HEK293 (cell line): ENCODE measurements around the gene MAS1.

Experiments
- CTCF ChIA-PET: fragments of 350-600 bp; formaldehyde crosslinking; extraction: SDS; loops from one replicate; lab custom pipeline; 2021; ENCODE audit warnings: antibody characterized with exemption; lab: Yijun Ruan, JAX
- POLR2A ChIA-PET: fragments of 300-600 bp; formaldehyde crosslinking; extraction: SDS; loops from one replicate; lab custom pipeline; 2020; ENCODE audit warnings: antibody characterized with exemption, inconsistent platforms; lab: Yijun Ruan, JAX
- H3K27ac ChIP-seq: fragments of 200-500 bp; sonication (Bioruptor generic); 2 replicates; pipeline ENCODE4 v1.5.1; 2014; ENCODE audit warnings: low read depth, low read length, control low read depth, inconsistent platforms; ENCODE audit errors: extremely low read depth
- H3K36me3 ChIP-seq, 2 experiments: fragments of 200-500 bp in 1 of 2; sonication (Bioruptor generic) in 1 of 2; 1 replicate in 1 of 2; 2 replicates in 1 of 2; pipeline ENCODE4 v1.5.1; 2014 to 2017; ENCODE audit warnings: inconsistent platforms in 2 of 2, low read length in 2 of 2; ENCODE audit not compliant: control insufficient read depth in 2 of 2, insufficient read depth in 1 of 2
- H3K4me1 ChIP-seq: fragments of 200-500 bp; sonication (Bioruptor generic); 2 replicates; pipeline ENCODE4 v1.5.1; 2014; ENCODE audit warnings: mild to moderate bottlenecking, low read length, inconsistent platforms; ENCODE audit not compliant: control insufficient read depth, insufficient read depth
- H3K4me3 ChIP-seq: 2 replicates; pipeline ENCODE4 v1.5.1; 2011; ENCODE audit warnings: low read depth, mild to moderate bottlenecking, control low read depth, low read length, moderate library complexity
- H3K9me3 ChIP-seq: fragments of 200-500 bp; sonication (Bioruptor generic); 2 replicates; pipeline ENCODE4 v1.5.1; 2014; ENCODE audit warnings: low read depth, low read length, inconsistent platforms; ENCODE audit not compliant: control insufficient read depth, insufficient read depth
- FEZF1 ChIP-seq: fragments of 450-650 bp; formaldehyde crosslinking; IDR thresholded peaks from 2 replicates; pipeline ENCODE4 v1.5.1; 2016; ENCODE audit warnings: missing biosample characterization, missing genetic modification characterization
- HOXA7 ChIP-seq: sonication (generic); formaldehyde crosslinking; IDR thresholded peaks from 2 replicates; pipeline ENCODE4 v1.8.1; 2022; ENCODE audit warnings: missing genetic modification reagents, borderline replicate concordance
- KLF8 ChIP-seq: fragments of 450-650 bp; formaldehyde crosslinking; IDR thresholded peaks from 2 replicates; pipeline ENCODE4 v1.5.1; 2016; ENCODE audit warnings: missing biosample characterization, missing genetic modification characterization
- MZF1 ChIP-seq: fragments of 450-650 bp; formaldehyde crosslinking; IDR thresholded peaks from 2 replicates; pipeline ENCODE4 v1.5.1; 2017; ENCODE audit warnings: missing biosample characterization, missing genetic modification characterization, borderline replicate concordance
- SP2 ChIP-seq: fragments of 450-650 bp; formaldehyde crosslinking; IDR thresholded peaks from 2 replicates; pipeline ENCODE4 v1.5.1; 2016; ENCODE audit warnings: missing biosample characterization, missing genetic modification characterization
- ZBTB48 ChIP-seq: fragments of 450-650 bp; formaldehyde crosslinking; IDR thresholded peaks from 2 replicates; pipeline ENCODE4 v1.5.1; 2016; ENCODE audit warnings: missing biosample characterization, missing genetic modification characterization
- ZNF10 ChIP-seq: fragments of 450-650 bp; formaldehyde crosslinking; IDR thresholded peaks from 2 replicates; pipeline ENCODE4 v1.5.1; 2017; ENCODE audit warnings: missing biosample characterization, missing genetic modification characterization
- ZNF132 ChIP-seq: fragments of 450-650 bp; formaldehyde crosslinking; IDR thresholded peaks from 2 replicates; pipeline ENCODE4 v1.5.1; 2017; ENCODE audit warnings: missing biosample characterization, missing genetic modification characterization, borderline replicate concordance
- ZNF140 ChIP-seq: fragments of 450-650 bp; formaldehyde crosslinking; IDR thresholded peaks from 2 replicates; pipeline ENCODE4 v1.5.1; 2016; ENCODE audit warnings: missing biosample characterization, missing genetic modification characterization
- ZNF184 ChIP-seq: fragments of 450-650 bp; IDR thresholded peaks from 2 replicates; pipeline ENCODE4 v1.5.1; 2018; ENCODE audit warnings: missing biosample characterization, mild to moderate bottlenecking, missing genetic modification characterization
- ZNF221 ChIP-seq: fragments of 450-650 bp; formaldehyde crosslinking; IDR thresholded peaks from 2 replicates; pipeline ENCODE4 v1.5.1; 2017; ENCODE audit warnings: missing biosample characterization, missing genetic modification characterization, borderline replicate concordance
- ZNF23 ChIP-seq: fragments of 450-650 bp; formaldehyde crosslinking; IDR thresholded peaks from 2 replicates; pipeline ENCODE4 v1.5.1; 2016; ENCODE audit warnings: missing biosample characterization, missing genetic modification characterization, borderline replicate concordance
- ZNF248 ChIP-seq: fragments of 450-650 bp; formaldehyde crosslinking; IDR thresholded peaks from 2 replicates; pipeline ENCODE4 v1.5.1; 2017; ENCODE audit warnings: missing biosample characterization, missing genetic modification characterization
- ZNF350 ChIP-seq: fragments of 450-650 bp; formaldehyde crosslinking; IDR thresholded peaks from 2 replicates; pipeline ENCODE4 v1.5.0; 2017; ENCODE audit warnings: missing biosample characterization, mild to moderate bottlenecking, missing genetic modification characterization
- ZNF416 ChIP-seq: fragments of 450-650 bp; formaldehyde crosslinking; IDR thresholded peaks from 2 replicates; pipeline ENCODE4 v1.5.1; 2016; ENCODE audit warnings: missing biosample characterization, missing genetic modification characterization
- ZNF48 ChIP-seq: fragments of 450-650 bp; formaldehyde crosslinking; IDR thresholded peaks from 2 replicates; pipeline ENCODE4 v1.5.1; 2016; ENCODE audit warnings: missing biosample characterization, missing genetic modification characterization
- ZNF621 ChIP-seq: fragments of 450-650 bp; formaldehyde crosslinking; IDR thresholded peaks from 2 replicates; pipeline ENCODE4 v1.5.1; 2017; ENCODE audit warnings: missing biosample characterization, missing genetic modification characterization
- ZNF658 ChIP-seq: fragments of 450-650 bp; formaldehyde crosslinking; IDR thresholded peaks from 2 replicates; pipeline ENCODE4; 2016; ENCODE audit warnings: missing biosample characterization, missing genetic modification characterization
- ZNF830 ChIP-seq: fragments of 450-650 bp; IDR thresholded peaks from 2 replicates; pipeline ENCODE4 v1.5.0; 2018; ENCODE audit warnings: missing biosample characterization, missing genetic modification characterization, low read depth, mild to moderate bottlenecking, moderate library complexity
- TF ChIP-seq, protein P1 (sequence below): fragments of 450-650 bp; formaldehyde crosslinking; conservative IDR thresholded peaks from 2 replicates; pipeline ENCODE4 v1.5.1; 2016; ENCODE audit warnings: low read depth, missing biosample characterization, missing genetic modification characterization
- TF ChIP-seq, protein P2 (sequence below): fragments of 450-650 bp; formaldehyde crosslinking; IDR thresholded peaks from 2 replicates; pipeline ENCODE4 v1.5.1; 2016; ENCODE audit warnings: missing biosample characterization, missing genetic modification characterization
- TF ChIP-seq, protein P3 (sequence below): fragments of 450-650 bp; formaldehyde crosslinking; IDR thresholded peaks from 2 replicates; pipeline ENCODE4 v1.5.1; 2017; ENCODE audit warnings: missing biosample characterization, missing genetic modification characterization

MAS1 gene

DNA sequence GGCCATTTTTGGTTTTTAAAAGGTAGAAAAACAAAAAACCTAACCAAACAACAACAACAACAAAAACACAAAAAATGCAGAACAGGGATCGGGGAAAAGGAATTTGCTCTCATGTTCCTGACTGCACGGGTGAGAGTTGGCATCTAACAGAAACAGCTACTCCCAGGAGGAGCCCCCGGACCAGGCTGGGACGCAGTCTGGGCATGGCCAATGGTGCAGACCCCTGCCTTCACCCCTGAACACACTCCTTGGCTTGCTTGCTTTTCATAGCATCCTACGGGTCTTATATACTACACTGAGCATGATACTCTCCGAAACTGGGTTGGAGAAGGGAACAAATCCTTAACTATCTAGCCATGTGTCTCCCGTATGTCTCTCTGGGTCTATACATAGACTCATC is 587 bp upstream of the MAS1 start:
- no peak overlapping the region for H3K27ac ChIP-seq
- H3K4me3 ChIP-seq: no peak overlapping the region
- ChIA-PET CTCF (interaction anchor here (0.6 to 1.6 kb wide), 2 partner anchors 26 to 97 kb away, joined by 3 to 5 read pairs; no protein-coding TSS in a partner anchor), POLR2A (no interaction called here)
- TF ChIP-seq ZNF350 (tag by site-specific recombination) (no peak), ZNF658 (tag by site-specific recombination) (no peak), FEZF1 (tag by site-specific recombination) (no peak), ZNF248 (no peak), ZNF132 (tag by site-specific recombination) (no peak), SP2 (tag by site-specific recombination) (no peak), ZNF830 (tag by site-specific recombination) (no peak), KLF8 (tag by site-specific recombination) (no peak), ZBTB48 (tag by site-specific recombination) (no peak), ZNF184 (no peak), ZNF10 (no peak)
- TF ChIP-seq, protein P1, sequence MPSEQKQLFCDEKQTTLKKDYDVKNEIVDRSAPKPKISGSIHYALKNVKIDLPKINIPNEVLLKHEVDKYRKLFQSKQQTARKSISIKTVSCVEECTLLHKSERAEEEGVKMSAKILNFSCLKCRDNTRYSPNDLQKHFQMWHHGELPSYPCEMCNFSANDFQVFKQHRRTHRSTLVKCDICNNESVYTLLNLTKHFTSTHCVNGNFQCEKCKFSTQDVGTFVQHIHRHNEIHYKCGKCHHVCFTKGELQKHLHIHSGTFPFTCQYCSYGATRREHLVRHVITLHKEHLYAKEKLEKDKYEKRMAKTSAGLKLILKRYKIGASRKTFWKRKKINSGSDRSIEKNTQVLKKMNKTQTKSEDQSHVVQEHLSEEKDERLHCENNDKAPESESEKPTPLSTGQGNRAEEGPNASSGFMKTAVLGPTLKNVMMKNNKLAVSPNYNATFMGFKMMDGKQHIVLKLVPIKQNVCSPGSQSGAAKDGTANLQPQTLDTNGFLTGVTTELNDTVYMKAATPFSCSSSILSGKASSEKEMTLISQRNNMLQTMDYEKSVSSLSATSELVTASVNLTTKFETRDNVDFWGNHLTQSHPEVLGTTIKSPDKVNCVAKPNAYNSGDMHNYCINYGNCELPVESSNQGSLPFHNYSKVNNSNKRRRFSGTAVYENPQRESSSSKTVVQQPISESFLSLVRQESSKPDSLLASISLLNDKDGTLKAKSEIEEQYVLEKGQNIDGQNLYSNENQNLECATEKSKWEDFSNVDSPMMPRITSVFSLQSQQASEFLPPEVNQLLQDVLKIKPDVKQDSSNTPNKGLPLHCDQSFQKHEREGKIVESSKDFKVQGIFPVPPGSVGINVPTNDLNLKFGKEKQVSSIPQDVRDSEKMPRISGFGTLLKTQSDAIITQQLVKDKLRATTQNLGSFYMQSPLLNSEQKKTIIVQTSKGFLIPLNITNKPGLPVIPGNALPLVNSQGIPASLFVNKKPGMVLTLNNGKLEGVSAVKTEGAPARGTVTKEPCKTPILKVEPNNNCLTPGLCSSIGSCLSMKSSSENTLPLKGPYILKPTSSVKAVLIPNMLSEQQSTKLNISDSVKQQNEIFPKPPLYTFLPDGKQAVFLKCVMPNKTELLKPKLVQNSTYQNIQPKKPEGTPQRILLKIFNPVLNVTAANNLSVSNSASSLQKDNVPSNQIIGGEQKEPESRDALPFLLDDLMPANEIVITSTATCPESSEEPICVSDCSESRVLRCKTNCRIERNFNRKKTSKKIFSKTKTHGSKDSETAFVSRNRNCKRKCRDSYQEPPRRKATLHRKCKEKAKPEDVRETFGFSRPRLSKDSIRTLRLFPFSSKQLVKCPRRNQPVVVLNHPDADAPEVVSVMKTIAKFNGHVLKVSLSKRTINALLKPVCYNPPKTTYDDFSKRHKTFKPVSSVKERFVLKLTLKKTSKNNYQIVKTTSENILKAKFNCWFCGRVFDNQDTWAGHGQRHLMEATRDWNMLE (tag by site-specific recombination): no peak
- TF ChIP-seq, protein P2, sequence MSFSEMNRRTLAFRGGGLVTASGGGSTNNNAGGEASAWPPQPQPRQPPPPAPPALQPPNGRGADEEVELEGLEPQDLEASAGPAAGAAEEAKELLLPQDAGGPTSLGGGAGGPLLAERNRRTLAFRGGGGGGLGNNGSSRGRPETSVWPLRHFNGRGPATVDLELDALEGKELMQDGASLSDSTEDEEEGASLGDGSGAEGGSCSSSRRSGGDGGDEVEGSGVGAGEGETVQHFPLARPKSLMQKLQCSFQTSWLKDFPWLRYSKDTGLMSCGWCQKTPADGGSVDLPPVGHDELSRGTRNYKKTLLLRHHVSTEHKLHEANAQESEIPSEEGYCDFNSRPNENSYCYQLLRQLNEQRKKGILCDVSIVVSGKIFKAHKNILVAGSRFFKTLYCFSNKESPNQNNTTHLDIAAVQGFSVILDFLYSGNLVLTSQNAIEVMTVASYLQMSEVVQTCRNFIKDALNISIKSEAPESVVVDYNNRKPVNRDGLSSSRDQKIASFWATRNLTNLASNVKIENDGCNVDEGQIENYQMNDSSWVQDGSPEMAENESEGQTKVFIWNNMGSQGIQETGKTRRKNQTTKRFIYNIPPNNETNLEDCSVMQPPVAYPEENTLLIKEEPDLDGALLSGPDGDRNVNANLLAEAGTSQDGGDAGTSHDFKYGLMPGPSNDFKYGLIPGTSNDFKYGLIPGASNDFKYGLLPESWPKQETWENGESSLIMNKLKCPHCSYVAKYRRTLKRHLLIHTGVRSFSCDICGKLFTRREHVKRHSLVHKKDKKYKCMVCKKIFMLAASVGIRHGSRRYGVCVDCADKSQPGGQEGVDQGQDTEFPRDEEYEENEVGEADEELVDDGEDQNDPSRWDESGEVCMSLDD (tag by site-specific recombination): no peak
- TF ChIP-seq, protein P3, sequence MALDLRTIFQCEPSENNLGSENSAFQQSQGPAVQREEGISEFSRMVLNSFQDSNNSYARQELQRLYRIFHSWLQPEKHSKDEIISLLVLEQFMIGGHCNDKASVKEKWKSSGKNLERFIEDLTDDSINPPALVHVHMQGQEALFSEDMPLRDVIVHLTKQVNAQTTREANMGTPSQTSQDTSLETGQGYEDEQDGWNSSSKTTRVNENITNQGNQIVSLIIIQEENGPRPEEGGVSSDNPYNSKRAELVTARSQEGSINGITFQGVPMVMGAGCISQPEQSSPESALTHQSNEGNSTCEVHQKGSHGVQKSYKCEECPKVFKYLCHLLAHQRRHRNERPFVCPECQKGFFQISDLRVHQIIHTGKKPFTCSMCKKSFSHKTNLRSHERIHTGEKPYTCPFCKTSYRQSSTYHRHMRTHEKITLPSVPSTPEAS (tag by site-specific recombination): no peak
- no peaks in the 10 kb centered on the region for H3K36me3 ChIP-seq
- H3K9me3 ChIP-seq: no peaks in the 10 kb centered on the region
- H3K4me1 ChIP-seq: no peaks in the 10 kb centered on the region

DNA sequence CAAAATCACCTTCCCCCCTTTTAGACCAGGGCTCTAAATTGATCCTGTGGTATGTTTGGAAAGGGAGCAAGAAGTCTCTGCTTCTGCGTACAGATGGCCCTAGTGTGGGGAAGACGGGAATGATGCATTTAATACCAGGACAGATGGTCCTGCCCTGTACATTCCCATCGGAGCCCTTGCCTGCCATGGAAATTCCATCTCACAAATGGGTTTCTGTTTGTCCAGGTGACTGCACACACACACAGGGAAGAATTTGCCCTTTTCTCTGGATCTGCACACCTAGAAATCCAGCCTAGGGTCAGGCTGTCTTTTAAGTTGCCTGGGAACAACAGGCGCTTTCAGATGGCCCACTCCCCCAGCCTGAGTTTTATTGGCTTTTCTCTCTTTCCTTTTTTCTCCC is 1.3 kb downstream of the MAS1 start:
- POLR2A ChIA-PET: no interaction called here
- Histone ChIP-seq H3K27ac (no peak overlapping the region), H3K36me3 (no peaks in the 10 kb centered on the region), H3K9me3 (no peaks in the 10 kb centered on the region), H3K4me3 (no peak overlapping the region), H3K4me1 (no peaks in the 10 kb centered on the region)
- TF ChIP-seq ZNF140 (tag by site-specific recombination) (no peak), ZNF621 (no peak), ZNF221 (tag by site-specific recombination) (no peak), HOXA7 (no peak), ZNF23 (no peak), ZNF416 (tag by site-specific recombination) (no peak), ZNF48 (no peak), MZF1 (no peak)
- CTCF ChIA-PET: no interaction called here
